ENCODE measurements around the gene PRKCG. TPM values are rescaled to one million over a fixed set of nuclear protein-coding genes. Genes with fewer than 3 reads are reported as not detected.

Gene PRKCG
- total RNA-seq, 1 experiment from 2014 or later = 2.8 TPM

GRCh38 chr19:53898166-53898565 lies 16.2 kb downstream of the PRKCG start:
- H2AFZ ChIP-seq (ENCODE audit: low read depth, low read length, poor library complexity, severe bottlenecking) = no peak overlapping the region
- DNase-seq (ENCODE audit: low read depth, low spot score) (no peak), ATAC-seq (no peak)
- POLR2A ChIA-PET = no interaction called here
- BruUV-seq (replicated peaks) = no TSS peak
- peak overlapping the region; percentile 60; the same call in 1 of the 2 replicates for H3K4me2 ChIP-seq (ENCODE audit: low read length)
- CTCF ChIA-PET = interaction anchor here (1.1 to 1.2 kb wide), 2 partner anchors 14 to 105 kb away, joined by 3 to 5 read pairs; no protein-coding TSS in a partner anchor
- no peaks in the 10 kb centered on the region for H3K36me3 ChIP-seq (ENCODE audit: control insufficient read depth in 1 of 2, insufficient read depth in 2 of 2, low read length in 2 of 2)
- no peak overlapping the region for H3K9ac ChIP-seq (ENCODE audit: low read length)
- no peaks in the 10 kb centered on the region for H3K79me2 ChIP-seq (ENCODE audit: insufficient read depth, low read length)
- peaks cover 9 to 24% of the 10 kb centered on the region in 2 experiments; a peak in 3 of 4 replicates for H3K4me1 ChIP-seq (ENCODE audit: control insufficient read depth in 1 of 2, insufficient read depth in 2 of 2, low read length in 2 of 2)
- H4K20me1 ChIP-seq (ENCODE audit: insufficient read depth) = no peaks in the 10 kb centered on the region
- H3K9me3 ChIP-seq (ENCODE audit: control insufficient read depth in 1 of 2, insufficient read depth in 1 of 2, low read depth in 1 of 2, low read length in 2 of 2) = no peaks in the 10 kb centered on the region
- H3K27ac ChIP-seq (ENCODE audit: low read depth, low read length) = no peak overlapping the region
- RAD21 ChIA-PET (ENCODE audit: low non-redundant PET in 1 of 2, low total read pairs in 2 of 2, uncharacterized antibody in 2 of 2, unreplicated experiment in 2 of 2) = no interaction called here
- H3K9me2 ChIP-seq (ENCODE audit: insufficient read depth) = no peaks in the 10 kb centered on the region
- TF ChIP-seq YY1 (IDR thresholded peaks at IDR 0.05; ENCODE audit: extremely low read depth, insufficient replicate concordance, low read depth, low read length) (no peak), REST (IDR thresholded peaks at IDR 0.05; ENCODE audit: low read depth) (no peak), EZH2phosphoT487 (IDR thresholded peaks at IDR 0.05; ENCODE audit: borderline replicate concordance) (no peak), ZNF274 (IDR thresholded peaks at IDR 0.05; ENCODE audit: low read depth, low read length) (no peak), SP1 (IDR thresholded peaks at IDR 0.05; ENCODE audit: low read depth) (no peak), MAX (IDR thresholded peaks at IDR 0.05) (no peak), CTCF (IDR thresholded peaks at IDR 0.05 in 2 of 3, conservative IDR thresholded peaks at IDR 0.05 in 1 of 3; ENCODE audit: borderline replicate concordance in 1 of 3, insufficient read depth in 1 of 3, low read depth in 2 of 3, low read length in 2 of 3) (no peak), JUND (IDR thresholded peaks at IDR 0.05) (no peak), POLR2AphosphoS5 (IDR thresholded peaks at IDR 0.05; ENCODE audit: low read depth, low read length) (no peak), EGR1 (IDR thresholded peaks at IDR 0.05; ENCODE audit: low read depth) (no peak), POLR2A (IDR thresholded peaks at IDR 0.05; ENCODE audit: borderline replicate concordance, extremely low read depth, insufficient read depth, insufficient read length) (no peak), ATF3 (IDR thresholded peaks at IDR 0.05) (no peak), ZFX (IDR thresholded peaks at IDR 0.05) (no peak), SRF (IDR thresholded peaks at IDR 0.05; ENCODE audit: low read depth) (no peak), TCF7L2 (IDR thresholded peaks at IDR 0.05; ENCODE audit: borderline replicate concordance, extremely low read depth, insufficient read depth, insufficient read length) (no peak), FOSL1 (IDR thresholded peaks at IDR 0.05; ENCODE audit: low read depth) (no peak), CEBPB (IDR thresholded peaks at IDR 0.05; ENCODE audit: low read depth) (no peak), SIN3A (IDR thresholded peaks at IDR 0.05; ENCODE audit: low read depth) (no peak)
- H3K27me3 ChIP-seq (ENCODE audit: insufficient read depth, low read length) = no peaks in the 10 kb centered on the region
- intact Hi-C loops (cut with micrococcal nuclease) = loop anchor here (5.0 kb wide), 1 partner anchor 84 kb away; no protein-coding TSS in a partner anchor
- no peak overlapping the region for H3K4me3 ChIP-seq (replicated peaks in 1 of 2; ENCODE audit: low read depth in 1 of 2, low read length in 2 of 2)
